GM18526 (cell line): ENCODE results near the gene APOL6.

ENCODE experiments used
- POLR2A ChIP-seq: IDR thresholded peaks from 3 replicates; pipeline ENCODE4 v1.6.1; 2011; ENCODE audit not compliant: insufficient read length; ENCODE audit errors: extremely low read depth

The APOL6 gene

GRCh38 chr22:35627267-35628041 lies 20.8 kb upstream of the APOL6 start:
- no peak for TF ChIP-seq POLR2A

GRCh38 chr22:35628732-35629131 lies 19.5 kb upstream of the APOL6 start:
- TF ChIP-seq POLR2A: no peak

GRCh38 chr22:35629406-35630216 lies 18.6 kb upstream of the APOL6 start:
- TF ChIP-seq POLR2A: no peak

- TF ChIP-seq POLR2A: no peak
These were observed 17.9 kb upstream of the APOL6 start for GRCh38 chr22:35630387-35630793.

GRCh38 chr22:35630891-35631290 lies 17.4 kb upstream of the APOL6 start:
- TF ChIP-seq POLR2A: no peak

- no peak for TF ChIP-seq POLR2A
These were observed 16.6 kb upstream of the APOL6 start for GRCh38 chr22:35631597-35631996.

GRCh38 chr22:35632935-35633334 lies 15.3 kb upstream of the APOL6 start:
- no peak for TF ChIP-seq POLR2A

- TF ChIP-seq POLR2A: no peak
These were observed 14.7 kb upstream of the APOL6 start for GRCh38 chr22:35633520-35633919.

GRCh38 chr22:35634015-35634414 lies 14.2 kb upstream of the APOL6 start:
- TF ChIP-seq POLR2A: no peak

- TF ChIP-seq POLR2A: no peak
These were observed 13.2 kb upstream of the APOL6 start for GRCh38 chr22:35634943-35635540.

GRCh38 chr22:35637254-35637653 lies 11.0 kb upstream of the APOL6 start:
- no peak for TF ChIP-seq POLR2A

- TF ChIP-seq POLR2A: no peak
These were observed 10.2 kb upstream of the APOL6 start for GRCh38 chr22:35638001-35638400.

- TF ChIP-seq POLR2A: no peak
These were observed 9.8 kb upstream of the APOL6 start for GRCh38 chr22:35638410-35638809.

GRCh38 chr22:35641494-35642120 lies 6.6 kb upstream of the APOL6 start:
- TF ChIP-seq POLR2A: no peak

GRCh38 chr22:35642305-35642741 lies 5.9 kb upstream of the APOL6 start:
- no peak for TF ChIP-seq POLR2A
